ENCODE results near the gene ROGDI. TPM values are rescaled to one million over a fixed set of nuclear protein-coding genes. Genes with fewer than 3 reads are reported as not detected.

Gene ROGDI
- total RNA-seq, 1 donor from 2014 or later: 39.3 TPM

DNA sequence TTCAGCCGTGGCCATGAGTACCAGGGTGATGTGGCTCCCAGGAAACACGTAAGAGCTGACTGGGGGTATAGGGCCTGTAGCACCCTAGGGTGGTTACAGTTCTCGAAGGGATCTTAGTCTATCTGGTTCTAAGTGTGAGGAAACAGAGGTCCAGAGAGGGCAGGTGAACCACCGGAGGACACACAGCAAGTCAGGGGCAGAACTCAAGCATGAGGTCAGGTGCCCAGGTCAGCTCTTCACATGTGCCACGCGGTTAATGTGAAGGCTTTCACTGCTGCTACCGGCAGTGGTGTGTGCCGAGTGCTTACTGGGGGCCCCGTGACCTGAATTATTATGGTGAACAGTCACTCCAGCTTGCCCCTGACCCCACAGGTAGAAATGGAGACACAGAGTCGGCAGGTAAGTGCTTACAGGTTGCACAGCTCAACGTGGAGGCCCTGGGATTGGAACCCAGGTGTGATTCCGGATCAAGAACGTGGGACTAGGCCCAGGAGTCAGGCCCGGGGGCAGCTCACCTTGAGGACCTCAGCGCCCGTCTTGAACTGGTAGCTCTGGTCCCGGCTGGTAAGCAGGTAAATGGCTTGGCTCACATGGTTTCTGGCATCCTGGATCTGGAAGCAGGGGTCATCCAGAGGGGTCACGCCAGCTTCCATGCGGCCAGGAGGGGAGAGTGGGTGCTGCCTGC, 3.1 kb downstream of the ROGDI start:
- H3K36me3 Mint-ChIP-seq: no peaks in the 10 kb centered on the region
- no peak overlapping the region for H3K27ac Mint-ChIP-seq
- H3K27me3 Mint-ChIP-seq: no peaks in the 10 kb centered on the region
- TF ChIP-seq, protein P1, sequence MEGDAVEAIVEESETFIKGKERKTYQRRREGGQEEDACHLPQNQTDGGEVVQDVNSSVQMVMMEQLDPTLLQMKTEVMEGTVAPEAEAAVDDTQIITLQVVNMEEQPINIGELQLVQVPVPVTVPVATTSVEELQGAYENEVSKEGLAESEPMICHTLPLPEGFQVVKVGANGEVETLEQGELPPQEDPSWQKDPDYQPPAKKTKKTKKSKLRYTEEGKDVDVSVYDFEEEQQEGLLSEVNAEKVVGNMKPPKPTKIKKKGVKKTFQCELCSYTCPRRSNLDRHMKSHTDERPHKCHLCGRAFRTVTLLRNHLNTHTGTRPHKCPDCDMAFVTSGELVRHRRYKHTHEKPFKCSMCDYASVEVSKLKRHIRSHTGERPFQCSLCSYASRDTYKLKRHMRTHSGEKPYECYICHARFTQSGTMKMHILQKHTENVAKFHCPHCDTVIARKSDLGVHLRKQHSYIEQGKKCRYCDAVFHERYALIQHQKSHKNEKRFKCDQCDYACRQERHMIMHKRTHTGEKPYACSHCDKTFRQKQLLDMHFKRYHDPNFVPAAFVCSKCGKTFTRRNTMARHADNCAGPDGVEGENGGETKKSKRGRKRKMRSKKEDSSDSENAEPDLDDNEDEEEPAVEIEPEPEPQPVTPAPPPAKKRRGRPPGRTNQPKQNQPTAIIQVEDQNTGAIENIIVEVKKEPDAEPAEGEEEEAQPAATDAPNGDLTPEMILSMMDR (conservative IDR thresholded peaks at IDR 0.05): no peak
- H3K4me1 Mint-ChIP-seq (ENCODE audit: unreplicated experiment): peaks cover 18% of the 10 kb centered on the region
- H3K9me3 Mint-ChIP-seq: no peaks in the 10 kb centered on the region
- no peak overlapping the region for H3K4me3 Mint-ChIP-seq
- no peak for DNase-seq (ENCODE audit: extremely low spot score, unreplicated experiment)

DNA sequence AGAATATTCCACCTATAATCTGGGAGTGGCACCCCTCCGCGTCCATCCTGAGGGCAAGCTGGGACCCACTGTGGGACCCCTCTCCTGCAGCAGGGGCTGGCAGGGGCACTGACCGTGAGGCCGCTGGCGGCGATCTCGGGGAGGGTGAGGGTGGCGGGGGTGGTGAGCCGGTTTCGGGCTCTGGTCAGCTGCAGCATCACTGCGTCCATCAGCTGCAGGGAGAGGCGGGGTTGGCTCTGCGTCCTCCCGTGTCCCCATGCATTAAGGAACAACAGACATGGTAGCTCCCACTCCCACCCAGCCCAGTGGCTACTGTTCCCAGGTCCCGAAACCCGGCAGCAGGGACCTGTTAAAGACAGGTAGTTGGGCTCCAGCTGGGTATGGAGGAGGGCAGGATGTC, 4.0 kb downstream of the ROGDI start:
- Mint-ChIP-seq H3K27me3 (no peaks in the 10 kb centered on the region), H3K27ac (no peak overlapping the region), H3K4me1 (ENCODE audit: unreplicated experiment) (peaks cover 11% of the 10 kb centered on the region), H3K9me3 (no peaks in the 10 kb centered on the region), H3K36me3 (no peaks in the 10 kb centered on the region), H3K4me3 (no peak overlapping the region)
- DNase-seq (ENCODE audit: extremely low spot score, unreplicated experiment): no peak
- TF ChIP-seq, protein P1 (conservative IDR thresholded peaks at IDR 0.05): no peak

DNA sequence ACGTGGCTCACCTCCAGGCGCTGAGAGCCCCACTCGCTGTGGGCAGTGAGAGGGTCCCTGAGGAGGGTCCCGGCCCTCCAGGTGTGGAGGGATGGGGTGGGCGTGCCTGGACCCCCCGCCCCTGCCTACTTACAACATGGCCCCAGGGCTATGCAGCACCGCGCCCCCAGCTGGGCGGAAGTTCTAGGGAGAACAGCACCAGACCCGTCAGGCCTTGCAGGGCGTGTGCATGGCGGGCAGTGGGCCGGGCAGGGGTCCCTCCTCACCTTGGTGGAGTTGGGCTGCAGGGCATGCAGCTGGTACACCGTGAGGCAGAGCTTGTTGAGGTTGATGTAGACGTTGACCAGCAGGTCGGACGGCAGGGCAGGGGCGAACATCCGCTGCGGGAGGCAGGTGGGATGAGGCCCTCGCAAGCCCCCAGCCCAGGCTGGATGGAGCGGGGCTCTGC, 4.6 kb downstream of the ROGDI start:
- Mint-ChIP-seq H3K36me3 (no peaks in the 10 kb centered on the region), H3K27ac (no peak overlapping the region), H3K4me3 (no peak overlapping the region)

DNA sequence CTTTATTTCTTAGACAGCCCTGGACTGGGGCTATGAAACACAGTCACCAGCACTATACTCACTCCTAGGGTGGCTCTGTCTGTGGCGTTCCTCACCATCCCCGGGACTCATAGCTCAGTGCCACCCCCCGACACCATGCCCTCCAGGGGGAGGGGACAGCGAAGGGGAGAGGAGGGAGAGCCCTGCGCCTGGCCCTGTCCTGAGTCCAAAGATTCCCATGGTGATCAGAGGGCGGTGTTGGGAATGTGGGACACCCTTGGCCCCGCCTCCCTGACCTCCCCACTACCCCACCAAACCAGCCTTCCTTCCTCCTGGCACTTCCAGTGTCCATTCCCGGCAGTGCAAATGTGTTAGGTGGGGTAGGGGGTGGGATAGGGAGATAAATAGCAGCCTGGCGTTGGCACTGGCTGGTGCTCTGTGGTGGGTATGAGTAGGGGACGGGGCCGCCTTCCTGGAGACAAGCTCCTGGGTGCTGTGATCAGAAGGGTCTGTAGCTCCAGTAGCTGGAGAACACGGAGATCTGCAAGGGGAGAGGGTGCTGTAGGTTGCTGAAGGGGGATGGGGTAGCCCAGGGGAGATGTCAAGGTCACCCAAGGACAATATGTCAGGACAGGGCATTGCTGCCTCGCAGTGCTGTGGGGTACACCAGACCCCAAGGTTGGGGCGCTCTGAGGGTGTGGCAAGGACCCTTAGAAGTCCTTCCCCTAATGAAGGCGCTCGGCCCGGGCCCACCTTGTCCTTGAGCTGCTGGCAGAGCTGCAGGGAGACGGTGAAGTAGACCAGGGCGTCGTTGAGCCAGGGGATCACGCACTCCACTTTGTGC, 5.2 kb downstream of the ROGDI start:
- H3K27ac Mint-ChIP-seq: no peak overlapping the region
- no peak for DNase-seq (ENCODE audit: extremely low spot score, unreplicated experiment)
- peaks cover 6% of the 10 kb centered on the region for H3K4me1 Mint-ChIP-seq (ENCODE audit: unreplicated experiment)
- H3K9me3 Mint-ChIP-seq: no peaks in the 10 kb centered on the region
- H3K27me3 Mint-ChIP-seq: no peaks in the 10 kb centered on the region
- H3K4me3 Mint-ChIP-seq: no peak overlapping the region
- H3K36me3 Mint-ChIP-seq: no peaks in the 10 kb centered on the region
- TF ChIP-seq, protein P1 (conservative IDR thresholded peaks at IDR 0.05): no peak

More for the DNA sequence above, 4.6 kb downstream of the ROGDI start:
- H3K9me3 Mint-ChIP-seq: no peaks in the 10 kb centered on the region
- no peak for DNase-seq (ENCODE audit: extremely low spot score, unreplicated experiment)
- TF ChIP-seq, protein P1 (conservative IDR thresholded peaks at IDR 0.05): no peak
- H3K27me3 Mint-ChIP-seq: no peaks in the 10 kb centered on the region
- peaks cover 6% of the 10 kb centered on the region for H3K4me1 Mint-ChIP-seq (ENCODE audit: unreplicated experiment)

DNA sequence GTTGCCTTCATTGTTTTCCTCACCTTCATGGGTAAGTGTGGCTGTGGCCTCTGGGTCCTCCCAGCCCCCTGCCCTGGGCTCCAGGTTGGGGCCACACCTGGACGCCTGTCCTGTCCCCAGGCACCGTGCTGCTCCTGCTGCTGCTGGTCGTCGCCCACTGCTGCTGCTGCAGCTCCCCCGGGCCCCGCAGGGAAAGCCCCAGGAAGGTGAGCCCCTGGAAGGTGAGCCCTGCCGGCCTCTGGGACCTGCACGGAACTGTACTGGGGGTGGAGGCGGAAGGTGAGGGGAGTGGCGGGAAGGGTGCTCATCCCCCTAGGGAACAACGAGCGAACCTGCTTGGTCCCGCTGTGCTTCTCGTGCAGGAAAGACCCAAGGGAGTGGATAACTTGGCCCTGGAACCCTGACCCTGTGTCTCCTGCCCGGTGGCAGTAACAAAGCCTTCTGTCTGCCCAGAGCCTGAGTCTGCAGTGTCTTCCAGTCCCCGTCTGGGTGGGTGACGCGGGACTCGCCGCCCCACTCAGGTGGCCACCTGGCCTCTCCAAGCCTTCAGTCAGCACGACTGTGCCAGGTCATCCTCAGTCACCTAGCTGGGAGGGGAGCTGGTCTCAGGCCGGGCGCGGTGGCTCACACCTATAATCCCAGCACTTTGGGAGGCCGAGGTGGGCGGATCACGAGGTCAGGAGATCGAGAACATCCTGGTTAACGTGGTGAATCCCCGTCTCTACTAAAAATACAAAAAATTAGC, 6.4 kb downstream of the ROGDI start:
- Mint-ChIP-seq H3K36me3 (no peaks in the 10 kb centered on the region), H3K27ac (no peak overlapping the region), H3K4me1 (ENCODE audit: unreplicated experiment) (peaks cover 6% of the 10 kb centered on the region), H3K4me3 (no peak overlapping the region), H3K27me3 (no peaks in the 10 kb centered on the region), H3K9me3 (no peaks in the 10 kb centered on the region)
- DNase-seq (ENCODE audit: extremely low spot score, unreplicated experiment): no peak
- TF ChIP-seq, protein P1 (conservative IDR thresholded peaks at IDR 0.05): no peak

Data from type B pancreatic cell (in vitro differentiated cells).